Measurements from ENCODE around the gene CBFA2T3. TPM values are rescaled to one million over a fixed set of nuclear protein-coding genes. Genes with fewer than 3 reads are reported as not detected.

Gene CBFA2T3
- total and polyA plus RNA-seq, 2 of the 13 experiments (the other 11 are each of a cell fraction or from before 2014, with no cell fraction given), result 0.05 TPM; not detected in 1

DNA sequence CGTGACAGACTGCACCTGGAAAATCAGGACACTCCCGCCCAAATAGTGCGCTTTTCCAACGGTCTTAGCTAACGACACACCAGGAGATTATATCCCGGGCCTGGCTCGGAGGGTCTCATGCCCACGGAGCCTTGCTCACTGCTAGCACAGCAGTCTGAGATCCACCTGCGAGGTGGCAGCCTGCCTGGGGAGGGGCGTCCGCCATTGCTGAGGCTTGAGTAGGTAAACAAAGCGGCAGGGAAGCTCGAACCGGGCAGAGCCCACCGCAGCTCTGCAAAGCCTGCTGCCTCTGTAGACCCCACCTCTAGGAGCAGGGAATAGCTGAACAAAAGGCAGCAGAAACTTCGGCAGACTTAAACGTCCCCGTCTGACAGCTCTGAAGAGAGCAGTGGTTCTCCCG lies 125.4 kb downstream of the CBFA2T3 start (continued):
- TF ChIP-seq YEATS4 (CRISPR knock-in tag; IDR thresholded peaks at IDR 0.05; ENCODE audit: borderline replicate concordance), result no peak
- TF ChIP-seq ZNF776 (CRISPR knock-in tag; IDR thresholded peaks at IDR 0.05), result no peak
- TF ChIP-seq ZNF136 (CRISPR knock-in tag; IDR thresholded peaks at IDR 0.05; ENCODE audit: low read depth), result no peak
- no peak for TF ChIP-seq NCOA5 (CRISPR knock-in tag; IDR thresholded peaks at IDR 0.05)

DNA sequence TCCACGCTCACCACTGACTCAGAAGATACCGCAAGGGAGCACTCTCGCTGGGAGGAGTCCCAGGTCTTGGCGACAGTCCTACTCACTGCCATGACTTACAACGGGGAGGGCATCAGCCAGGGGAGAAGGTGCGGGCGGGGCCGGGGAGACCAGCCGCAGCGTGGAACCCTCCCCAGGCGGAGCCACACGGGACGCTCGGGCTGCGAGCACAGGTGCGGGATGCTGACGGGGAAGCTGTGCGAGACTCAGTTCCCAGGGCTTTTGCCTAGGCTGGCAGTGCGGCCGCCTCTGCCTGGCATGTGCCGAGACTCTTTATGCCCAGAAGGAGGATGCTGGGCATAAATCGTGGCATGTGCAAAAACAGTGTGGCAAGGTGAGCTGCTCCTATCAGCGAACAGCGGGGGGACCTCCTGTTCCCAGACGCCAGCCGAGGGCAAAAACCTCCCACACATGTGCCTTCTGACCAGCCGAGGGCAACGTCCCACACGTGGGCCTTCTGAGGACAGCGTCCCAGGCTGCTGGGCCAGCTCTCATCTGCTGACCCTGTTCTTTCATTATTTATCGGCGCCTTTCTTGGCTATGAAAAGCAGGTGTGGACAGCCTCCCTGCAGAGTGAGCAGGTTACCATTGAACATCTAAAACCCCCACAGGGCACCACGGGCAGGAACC lies 126.3 kb downstream of the CBFA2T3 start:
- Histone ChIP-seq H3K9me3 (ENCODE audit: low read length) (no peaks in the 10 kb centered on the region), H3K27me3 (ENCODE audit: control insufficient read depth in 1 of 2, insufficient read depth in 2 of 2, low read length in 2 of 2) (no peaks in the 10 kb centered on the region), H3K4me3 (replicated peaks in 1 of 3; ENCODE audit: insufficient read depth in 1 of 3, low read depth in 2 of 3, low read length in 3 of 3) (no peak overlapping the region), H3K4me1 (ENCODE audit: insufficient read depth, low read length) (peaks cover 1% of the 10 kb centered on the region), H3K36me3 (replicated peaks in 1 of 2; ENCODE audit: control insufficient read depth in 1 of 2, insufficient read depth in 2 of 2, low read length in 2 of 2) (peaks cover 0 to 3% of the 10 kb centered on the region in 2 experiments; a peak in 2 of 5 replicates), H3K9ac (ENCODE audit: insufficient read depth, low read depth, low read length) (no peak overlapping the region), H2AFZ (ENCODE audit: low read length) (no peak overlapping the region), H3K4me2 (ENCODE audit: low read depth, low read length) (no peak overlapping the region), H3K79me2 (ENCODE audit: insufficient read depth, low read length) (no peaks in the 10 kb centered on the region), H4K20me1 (ENCODE audit: insufficient read depth, low read length) (peaks cover 3% of the 10 kb centered on the region; the same call in 1 of the 2 replicates), H3K27ac (ENCODE audit: extremely low read length, insufficient read depth, low read length) (no peak overlapping the region)
- in situ Hi-C loops (cut with HindIII; ENCODE audit: extremely low pct_ligation_motif_present, low pct_unique_long_range_greater_than_20kb) (no loop called here), intact Hi-C loops (cut with micrococcal nuclease; ENCODE audit: unreplicated experiment) (no loop called here)
- ChIA-PET CTCF (ENCODE audit: low intra/inter-chr PET ratio, low total read pairs) (no interaction called here), POLR2A (no interaction called here)
- TF ChIP-seq, protein P1, sequence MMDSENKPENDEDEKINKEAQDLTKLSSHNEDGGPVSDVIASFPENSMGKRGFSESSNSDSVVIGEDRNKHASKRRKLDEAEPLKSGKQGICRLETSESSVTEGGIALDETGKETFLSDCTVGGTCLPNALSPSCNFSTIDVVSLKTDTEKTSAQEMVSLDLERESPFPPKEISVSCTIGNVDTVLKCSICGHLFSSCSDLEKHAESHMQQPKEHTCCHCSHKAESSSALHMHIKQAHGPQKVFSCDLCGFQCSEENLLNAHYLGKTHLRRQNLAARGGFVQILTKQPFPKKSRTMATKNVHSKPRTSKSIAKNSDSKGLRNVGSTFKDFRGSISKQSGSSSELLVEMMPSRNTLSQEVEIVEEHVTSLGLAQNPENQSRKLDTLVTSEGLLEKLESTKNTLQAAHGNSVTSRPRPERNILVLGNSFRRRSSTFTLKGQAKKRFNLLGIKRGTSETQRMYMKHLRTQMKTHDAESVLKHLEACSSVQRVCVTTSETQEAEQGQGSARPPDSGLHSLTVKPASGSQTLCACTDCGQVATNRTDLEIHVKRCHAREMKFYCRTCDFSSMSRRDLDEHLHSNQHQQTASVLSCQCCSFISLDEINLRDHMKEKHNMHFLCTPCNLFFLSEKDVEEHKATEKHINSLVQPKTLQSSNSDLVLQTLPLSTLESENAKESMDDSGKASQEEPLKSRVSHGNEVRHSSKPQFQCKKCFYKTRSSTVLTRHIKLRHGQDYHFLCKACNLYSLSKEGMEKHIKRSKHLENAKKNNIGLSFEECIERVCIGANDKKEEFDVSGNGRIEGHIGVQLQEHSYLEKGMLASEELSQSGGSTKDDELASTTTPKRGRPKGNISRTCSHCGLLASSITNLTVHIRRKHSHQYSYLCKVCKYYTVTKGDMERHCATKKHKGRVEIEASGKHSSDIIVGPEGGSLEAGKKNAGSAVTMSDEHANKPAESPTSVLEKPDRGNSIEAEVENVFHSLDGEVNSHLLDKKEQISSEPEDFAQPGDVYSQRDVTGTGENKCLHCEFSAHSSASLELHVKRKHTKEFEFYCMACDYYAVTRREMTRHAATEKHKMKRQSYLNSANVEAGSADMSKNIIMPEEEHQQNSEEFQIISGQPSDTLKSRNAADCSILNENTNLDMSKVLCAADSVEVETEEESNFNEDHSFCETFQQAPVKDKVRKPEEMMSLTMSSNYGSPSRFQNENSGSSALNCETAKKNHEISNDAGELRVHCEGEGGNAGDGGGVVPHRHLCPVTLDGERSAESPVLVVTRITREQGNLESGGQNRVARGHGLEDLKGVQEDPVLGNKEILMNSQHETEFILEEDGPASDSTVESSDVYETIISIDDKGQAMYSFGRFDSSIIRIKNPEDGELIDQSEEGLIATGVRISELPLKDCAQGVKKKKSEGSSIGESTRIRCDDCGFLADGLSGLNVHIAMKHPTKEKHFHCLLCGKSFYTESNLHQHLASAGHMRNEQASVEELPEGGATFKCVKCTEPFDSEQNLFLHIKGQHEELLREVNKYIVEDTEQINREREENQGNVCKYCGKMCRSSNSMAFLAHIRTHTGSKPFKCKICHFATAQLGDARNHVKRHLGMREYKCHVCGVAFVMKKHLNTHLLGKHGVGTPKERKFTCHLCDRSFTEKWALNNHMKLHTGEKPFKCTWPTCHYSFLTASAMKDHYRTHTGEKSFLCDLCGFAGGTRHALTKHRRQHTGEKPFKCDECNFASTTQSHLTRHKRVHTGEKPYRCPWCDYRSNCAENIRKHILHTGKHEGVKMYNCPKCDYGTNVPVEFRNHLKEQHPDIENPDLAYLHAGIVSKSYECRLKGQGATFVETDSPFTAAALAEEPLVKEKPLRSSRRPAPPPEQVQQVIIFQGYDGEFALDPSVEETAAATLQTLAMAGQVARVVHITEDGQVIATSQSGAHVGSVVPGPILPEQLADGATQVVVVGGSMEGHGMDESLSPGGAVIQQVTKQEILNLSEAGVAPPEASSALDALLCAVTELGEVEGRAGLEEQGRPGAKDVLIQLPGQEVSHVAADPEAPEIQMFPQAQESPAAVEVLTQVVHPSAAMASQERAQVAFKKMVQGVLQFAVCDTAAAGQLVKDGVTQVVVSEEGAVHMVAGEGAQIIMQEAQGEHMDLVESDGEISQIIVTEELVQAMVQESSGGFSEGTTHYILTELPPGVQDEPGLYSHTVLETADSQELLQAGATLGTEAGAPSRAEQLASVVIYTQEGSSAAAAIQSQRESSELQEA (CRISPR knock-in tag; IDR thresholded peaks at IDR 0.05; ENCODE audit: not compliant biosample characterization), result no peak
- TF ChIP-seq ZNF263 (CRISPR knock-in tag; IDR thresholded peaks at IDR 0.05), result peak; percentile 71
- DNase-seq (ENCODE audit: low spot score) (no peak), ATAC-seq (no peak), FAIRE-seq (no peak)
- 91% methylated on average over 26 of the region's 33 CpGs for WGBS (ENCODE audit: low lambda C conversion rate)
- no TSS peak for BruUV-seq (replicated peaks)

Data from HepG2 (cell line).